TTC549 (cell line): ENCODE data around the gene CACNA1D.

ENCODE experiments used
- FAIRE-seq: peaks from 2 replicates; lab custom pipeline; 2012; peaks lifted over from hg19 to GRCh38; lab: Jason Lieb, UNC

CACNA1D gene

DNA sequence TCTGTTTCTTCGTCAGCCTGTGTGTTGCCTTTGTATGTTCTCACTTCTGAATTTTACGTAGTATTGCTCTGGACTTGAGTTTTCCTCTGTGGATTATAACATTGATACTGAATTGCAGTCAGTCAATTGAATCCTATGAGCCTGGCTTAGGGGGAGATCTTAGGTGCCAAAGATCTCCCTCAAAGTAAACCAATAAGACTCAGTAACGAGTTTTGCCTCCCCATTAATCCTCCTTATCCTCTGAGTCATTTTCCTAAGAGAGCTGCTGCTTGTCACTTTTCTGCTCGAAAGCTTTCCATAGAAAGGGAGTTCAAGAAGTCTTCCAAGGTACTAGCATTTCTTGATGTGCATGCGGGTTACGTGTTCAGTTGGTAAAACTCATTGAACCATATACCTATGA lies 225.4 kb downstream of the CACNA1D start:
- no peak for FAIRE-seq

DNA sequence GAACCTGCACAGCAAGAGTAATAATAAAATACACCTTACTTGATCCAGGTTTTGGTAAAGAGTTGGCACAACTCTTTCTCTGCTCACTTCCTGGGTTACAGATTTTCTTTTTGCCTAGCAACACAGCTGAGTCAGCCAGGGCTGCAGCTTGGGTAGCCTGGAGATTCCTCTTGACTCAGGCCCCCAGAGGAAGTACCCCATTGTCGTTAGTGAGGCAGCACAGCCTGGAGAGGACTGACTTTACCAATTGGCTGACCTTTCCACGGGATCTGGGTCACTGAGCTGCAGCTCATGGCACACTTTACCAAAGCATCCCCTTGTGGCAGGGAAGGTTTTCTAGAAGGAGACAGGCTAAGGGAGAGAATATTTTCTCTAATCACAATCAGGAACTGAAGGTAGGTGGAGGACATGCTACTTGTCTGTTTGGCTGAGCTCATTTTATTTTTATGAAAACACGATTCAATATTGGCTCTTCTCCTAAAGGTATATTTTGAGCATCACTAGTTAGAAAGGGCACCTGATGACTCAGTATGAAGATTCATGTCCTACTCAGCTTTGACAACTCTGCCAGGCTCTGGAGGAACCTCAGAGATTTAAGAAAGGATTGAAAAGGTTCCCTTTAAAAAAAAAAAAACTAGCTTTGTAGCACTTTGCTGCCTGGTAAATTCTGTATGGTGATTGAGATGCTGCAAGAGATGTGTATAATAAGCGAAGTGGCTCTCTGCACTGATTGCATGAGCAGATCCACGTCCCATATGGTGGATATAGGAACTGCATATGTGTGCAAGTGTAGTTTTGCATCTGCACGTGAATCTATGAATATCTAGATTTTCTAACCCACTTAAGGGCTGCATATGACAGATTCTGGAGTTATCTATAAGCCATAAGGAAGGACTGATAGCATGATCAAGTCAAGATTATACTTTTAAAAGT lies 227.0 kb downstream of the CACNA1D start:
- FAIRE-seq: no peak

DNA sequence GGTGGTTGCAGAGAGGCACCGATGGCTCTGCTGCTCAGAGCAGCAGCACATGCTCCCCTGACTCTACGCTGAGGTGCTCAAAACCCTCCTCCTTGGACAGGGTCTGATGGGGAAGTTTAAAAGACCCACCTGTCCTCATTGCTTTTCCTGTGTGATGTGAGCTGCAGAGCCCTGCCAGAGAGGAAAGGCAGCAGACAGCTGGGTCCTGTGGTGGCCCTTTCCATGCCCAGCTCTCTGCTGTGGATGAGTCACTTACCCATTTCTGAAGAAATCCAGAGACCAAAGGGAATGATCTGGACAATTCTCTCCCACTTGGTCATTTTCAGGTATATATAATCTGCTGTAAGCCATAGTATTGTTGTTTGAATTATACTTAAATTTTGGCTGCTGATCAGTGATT lies 230.2 kb downstream of the CACNA1D start:
- no peak for FAIRE-seq

DNA sequence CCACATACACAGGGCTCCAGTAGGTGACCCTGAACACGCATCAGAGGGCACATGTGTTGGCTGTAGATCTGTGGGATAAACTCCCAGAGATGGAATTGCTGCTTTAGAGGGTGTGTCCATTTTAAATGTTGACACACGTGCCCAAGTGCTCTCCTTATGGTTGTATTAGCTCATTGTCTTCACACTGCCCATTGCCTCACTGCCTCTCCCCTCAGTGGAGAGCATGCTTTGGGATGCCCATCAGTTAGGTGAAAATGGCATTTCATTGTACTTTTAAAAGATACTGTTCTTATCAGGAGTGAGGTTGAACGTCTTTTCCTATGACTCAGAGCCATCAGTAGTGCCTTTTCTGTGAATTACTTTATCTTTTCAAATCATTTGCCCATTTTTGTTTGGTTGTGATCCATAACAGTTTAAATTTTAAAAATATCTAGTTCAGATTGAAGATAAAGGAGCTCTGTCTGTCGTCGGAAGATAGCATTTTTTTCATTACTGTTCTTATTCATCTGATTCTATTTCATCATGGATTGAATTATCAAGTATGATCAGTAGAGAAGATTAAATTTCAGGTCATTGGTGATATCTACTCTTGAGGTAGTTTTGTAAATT lies 231.1 kb downstream of the CACNA1D start:
- no peak for FAIRE-seq

DNA sequence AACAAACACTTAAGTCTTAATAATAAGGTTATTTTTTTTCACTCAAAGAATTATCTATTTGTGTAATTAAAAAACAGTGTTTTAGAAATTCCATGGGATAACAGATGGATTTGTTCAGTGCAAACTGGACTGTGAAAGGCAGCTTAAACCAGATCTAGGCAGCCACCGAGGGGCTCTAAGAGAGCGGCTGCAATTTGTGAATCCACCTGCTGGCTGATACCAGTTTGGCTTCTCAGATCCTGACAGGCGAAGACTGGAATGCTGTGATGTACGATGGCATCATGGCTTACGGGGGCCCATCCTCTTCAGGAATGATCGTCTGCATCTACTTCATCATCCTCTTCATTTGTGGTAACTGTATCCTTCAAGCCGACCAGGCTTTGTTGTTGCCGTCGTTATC lies 232.2 kb downstream of the CACNA1D start:
- no peak for FAIRE-seq

DNA sequence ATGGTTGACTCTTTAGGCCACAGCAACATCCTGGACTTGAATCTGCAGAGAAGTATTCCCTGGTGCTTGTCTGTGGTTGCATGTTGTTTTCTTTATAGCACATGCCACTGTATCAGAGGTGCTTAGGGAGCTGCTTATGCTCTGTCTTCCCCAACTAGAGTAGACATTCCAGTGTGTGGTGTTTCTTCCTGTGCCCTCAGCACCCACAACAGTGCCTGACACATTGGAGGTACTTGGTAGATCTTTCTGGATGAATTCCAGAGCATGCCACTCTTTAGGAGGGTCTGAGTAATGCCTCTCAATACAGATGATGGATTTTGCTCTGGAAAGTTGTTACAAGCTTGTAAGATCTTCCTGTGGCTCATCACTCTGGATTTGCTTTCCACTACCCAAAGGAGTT lies 234.2 kb downstream of the CACNA1D start:
- no peak for FAIRE-seq

DNA sequence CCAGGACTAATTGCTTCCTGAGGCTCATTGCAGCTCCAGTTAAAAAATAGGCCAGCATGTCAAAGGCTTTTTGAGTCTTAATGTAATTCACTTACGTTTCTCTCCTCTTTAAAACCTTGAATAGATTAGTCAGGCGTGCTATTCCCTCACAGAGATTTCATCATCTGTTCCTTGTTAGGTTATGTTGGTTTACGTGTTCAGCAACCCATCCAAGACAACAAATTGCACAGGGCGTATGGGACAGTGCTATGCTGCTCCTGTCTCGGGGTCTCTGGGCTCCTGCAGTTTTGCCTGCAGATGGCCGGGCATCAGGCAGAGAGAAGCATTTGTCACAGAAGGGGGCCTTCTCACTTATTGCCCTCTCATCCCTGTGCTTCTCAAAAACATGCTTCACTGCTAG lies 234.7 kb downstream of the CACNA1D start:
- FAIRE-seq: no peak

DNA sequence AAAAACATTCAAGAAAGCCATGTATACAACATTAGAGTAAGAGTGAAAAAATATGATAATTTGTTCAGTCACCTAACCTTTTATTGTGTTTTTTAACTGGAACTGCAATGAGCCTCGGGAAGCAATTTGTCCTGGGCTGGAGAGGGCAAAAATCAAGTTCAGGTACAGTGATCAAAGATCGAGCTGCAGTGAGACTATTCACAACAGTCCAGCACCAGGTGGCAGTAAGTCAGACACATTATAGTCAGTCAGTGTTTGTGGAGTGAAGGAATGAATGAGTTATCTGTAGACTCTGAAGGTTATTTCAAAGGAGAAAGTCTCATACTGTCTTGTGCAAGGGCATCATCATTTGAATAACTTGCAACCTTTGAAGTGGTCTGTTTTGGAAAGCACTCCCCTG lies 235.2 kb downstream of the CACNA1D start:
- FAIRE-seq: no peak

DNA sequence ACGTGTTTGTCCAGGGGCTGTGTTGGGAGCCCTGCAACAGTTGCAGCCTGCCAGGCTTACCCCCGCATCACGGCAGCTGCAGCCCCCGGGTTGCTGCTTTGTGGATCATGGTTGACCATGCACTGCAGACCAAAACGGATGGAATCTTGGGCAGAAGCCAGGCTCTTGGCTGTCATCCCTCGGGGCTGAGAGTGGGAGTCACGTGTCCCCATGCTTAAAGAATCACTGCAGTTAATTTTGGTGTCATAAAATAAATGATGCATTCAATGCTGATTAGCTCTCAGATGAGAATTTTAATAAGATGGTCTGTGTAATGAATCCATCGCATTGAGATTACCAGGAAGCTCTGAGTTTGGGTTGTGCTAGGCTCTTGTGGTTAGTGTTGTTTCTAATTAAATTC lies 236.2 kb downstream of the CACNA1D start:
- no peak for FAIRE-seq

DNA sequence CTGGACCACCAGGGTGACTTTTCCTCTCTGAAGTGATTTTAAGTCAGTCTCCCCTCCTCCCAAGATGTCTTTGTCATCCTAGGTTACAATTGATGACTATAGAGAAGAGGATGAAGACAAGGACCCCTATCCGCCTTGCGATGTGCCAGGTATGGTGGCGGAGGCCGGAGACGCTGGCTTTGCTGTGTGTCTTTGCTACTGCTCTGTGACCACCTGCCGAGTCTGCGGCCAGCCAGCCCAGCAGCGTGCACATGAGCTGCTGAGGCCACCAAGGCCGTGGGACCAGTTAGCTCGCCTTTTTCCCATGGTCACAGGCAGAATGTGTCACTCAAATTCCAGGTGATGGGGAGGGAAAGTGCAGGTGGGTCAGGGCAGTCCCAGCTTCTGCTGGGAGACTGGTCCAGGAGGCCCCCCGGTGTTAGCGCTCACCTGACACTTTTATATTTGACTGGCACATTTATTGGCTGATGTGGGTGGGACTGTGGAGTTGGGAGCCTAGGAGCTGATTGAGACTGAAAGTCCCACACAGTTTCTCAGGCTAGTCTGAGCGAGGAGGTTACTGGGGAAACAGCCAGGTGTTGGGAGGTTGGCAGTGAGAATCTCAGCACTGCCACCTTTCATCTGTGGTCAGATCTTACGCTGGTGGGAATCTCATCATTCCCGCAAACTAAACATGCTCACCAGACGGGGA lies 237.7 kb downstream of the CACNA1D start:
- FAIRE-seq: no peak

DNA sequence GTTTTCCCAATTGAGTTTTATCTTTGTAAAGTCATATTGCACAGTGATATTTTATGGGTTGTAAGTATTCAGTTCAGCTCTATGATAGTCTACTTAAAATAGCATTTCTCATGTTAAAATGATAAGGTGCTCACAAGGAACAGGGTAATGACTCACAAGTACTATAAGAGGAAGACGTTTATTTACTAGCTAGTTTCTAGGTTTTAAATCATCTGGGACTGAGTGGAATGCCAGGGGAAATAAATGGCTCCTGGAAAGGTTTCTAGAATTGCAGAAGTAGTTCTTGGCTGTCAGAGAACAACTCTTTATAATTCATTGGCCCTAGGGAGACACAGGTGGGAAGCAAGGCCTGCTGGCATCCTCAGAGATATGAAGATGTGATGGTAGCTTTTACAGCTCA lies 239.0 kb downstream of the CACNA1D start:
- FAIRE-seq: no peak

DNA sequence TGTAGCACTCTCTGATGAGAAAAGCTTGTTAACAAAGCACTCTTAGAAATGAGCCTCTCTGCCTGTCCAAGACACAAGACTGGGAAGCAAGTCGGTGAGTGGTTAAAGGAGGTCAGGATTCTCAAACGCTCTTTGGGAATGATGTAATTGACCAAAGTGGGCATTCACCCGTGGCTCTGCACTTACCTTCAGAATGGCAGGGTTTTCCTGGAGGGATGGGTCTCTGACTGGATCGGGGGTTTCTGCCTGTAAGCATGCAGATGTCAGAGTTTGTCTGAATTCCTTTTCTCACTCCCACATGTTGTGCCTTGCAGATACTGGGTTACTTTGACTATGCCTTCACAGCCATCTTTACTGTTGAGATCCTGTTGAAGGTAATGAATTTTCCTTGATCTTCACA lies 245.6 kb downstream of the CACNA1D start:
- no peak for FAIRE-seq

DNA sequence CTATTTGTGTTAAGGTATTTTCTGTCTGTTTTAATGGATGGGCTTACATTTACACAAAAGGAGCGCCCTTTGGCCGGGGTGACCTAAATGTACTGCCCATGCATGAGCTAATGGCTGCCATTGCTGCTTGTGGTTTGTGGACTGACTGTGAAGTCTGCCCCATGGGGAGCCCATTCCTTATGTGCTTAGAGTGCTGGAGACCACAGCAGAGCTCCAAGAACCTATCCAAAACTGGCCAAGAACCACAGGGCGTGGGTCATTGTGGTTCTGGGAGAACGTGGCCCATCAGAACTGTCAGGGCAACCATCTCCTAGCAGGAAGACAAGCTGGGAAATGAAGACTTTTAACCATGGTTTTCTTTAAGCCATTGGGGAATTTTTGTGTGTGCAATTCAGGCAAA lies 246.5 kb downstream of the CACNA1D start:
- no peak for FAIRE-seq

DNA sequence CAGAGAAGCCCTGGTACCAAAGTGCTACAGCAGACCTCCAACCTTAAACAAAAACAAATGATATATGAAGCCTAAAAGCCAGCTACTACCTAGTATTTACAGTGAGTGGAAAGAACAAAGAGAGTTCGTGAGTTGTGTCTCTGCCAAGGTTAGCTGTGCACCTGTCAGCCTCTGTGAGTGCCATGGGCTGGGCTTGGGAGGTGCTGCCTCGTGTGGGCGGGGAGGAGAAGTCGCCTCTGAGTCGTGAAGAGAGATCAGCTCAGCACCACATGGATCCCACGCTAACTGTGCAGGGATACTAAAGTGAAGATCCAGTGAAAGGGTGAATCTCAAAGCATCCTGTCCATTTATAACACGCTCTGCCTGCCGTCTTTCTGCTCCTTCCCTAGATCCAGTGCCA lies 249.9 kb downstream of the CACNA1D start:
- FAIRE-seq: no peak

DNA sequence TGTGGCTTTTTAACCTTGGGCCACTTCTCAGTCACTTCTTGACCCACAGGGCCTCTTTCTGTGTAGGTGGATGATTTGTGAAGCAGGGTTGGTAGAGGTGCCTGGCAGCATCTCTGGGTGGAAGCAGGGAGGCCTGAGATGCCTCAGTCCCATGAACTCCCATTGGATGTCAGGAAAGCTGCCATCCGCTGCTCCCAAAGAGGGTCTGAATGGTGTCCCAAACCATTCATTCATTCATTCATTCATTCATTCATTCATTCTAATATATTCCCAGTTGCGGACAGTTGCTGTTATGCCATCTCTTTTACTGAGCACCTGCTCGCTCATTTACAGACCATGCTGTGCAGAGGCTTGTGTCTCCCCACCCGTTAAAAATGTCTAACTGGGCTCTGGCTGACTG lies 253.1 kb downstream of the CACNA1D start:
- FAIRE-seq: no peak

DNA sequence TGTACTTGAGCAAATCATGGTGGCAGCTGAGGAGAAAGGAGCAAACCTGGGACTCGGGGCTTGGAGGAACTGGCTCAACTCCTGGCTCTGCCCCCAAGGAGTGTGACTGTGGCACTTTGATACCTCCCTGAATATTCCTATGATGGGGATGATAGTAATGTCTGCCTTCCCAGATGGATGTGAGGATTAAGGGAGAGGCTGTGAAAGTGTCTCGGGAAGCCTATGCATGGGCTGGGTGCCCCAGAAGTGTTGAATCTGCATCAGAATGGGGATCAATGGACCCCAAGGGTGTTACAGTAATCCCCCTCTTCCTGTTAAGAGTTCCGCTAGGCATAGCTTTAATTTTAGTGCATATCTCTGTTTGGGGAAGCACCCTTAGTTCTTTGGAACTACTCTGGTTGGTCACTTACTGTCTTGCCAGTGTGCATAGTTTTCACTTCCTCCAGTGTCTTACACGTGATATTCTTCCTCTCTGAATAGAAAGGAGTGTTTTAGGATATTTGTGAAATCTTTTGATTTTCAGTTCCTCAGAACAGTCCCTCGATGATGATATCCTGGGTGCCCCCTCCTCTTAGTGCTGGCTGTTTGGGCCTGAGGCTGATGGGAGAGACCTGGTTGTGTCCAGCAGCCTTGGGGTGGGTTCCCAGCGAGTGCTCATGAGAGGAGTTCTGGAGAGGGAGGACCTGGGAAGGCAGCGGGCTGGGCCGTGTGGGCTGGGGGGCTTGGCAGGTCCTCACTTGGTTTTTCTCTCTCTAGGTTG lies 254.3 kb downstream of the CACNA1D start:
- no peak for FAIRE-seq

DNA sequence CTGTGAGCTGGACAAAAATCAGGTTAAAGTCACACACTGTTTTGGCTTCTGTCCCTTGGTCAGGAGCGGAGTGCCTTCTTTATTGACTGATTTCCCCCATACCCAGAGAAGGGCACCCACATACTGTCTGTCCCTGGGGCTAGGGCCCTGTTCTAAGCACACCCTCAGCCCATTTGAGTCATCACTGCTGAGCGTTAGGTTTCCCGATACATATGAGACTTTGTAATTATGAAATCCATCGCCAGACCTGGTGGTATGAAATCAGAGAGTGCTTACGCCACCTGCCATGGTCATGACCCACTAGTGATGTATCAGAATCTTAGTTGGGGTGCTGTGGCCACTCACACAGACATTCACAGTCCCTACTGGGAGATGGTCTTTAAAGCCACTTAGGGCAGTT lies 255.0 kb downstream of the CACNA1D start:
- no peak for FAIRE-seq

DNA sequence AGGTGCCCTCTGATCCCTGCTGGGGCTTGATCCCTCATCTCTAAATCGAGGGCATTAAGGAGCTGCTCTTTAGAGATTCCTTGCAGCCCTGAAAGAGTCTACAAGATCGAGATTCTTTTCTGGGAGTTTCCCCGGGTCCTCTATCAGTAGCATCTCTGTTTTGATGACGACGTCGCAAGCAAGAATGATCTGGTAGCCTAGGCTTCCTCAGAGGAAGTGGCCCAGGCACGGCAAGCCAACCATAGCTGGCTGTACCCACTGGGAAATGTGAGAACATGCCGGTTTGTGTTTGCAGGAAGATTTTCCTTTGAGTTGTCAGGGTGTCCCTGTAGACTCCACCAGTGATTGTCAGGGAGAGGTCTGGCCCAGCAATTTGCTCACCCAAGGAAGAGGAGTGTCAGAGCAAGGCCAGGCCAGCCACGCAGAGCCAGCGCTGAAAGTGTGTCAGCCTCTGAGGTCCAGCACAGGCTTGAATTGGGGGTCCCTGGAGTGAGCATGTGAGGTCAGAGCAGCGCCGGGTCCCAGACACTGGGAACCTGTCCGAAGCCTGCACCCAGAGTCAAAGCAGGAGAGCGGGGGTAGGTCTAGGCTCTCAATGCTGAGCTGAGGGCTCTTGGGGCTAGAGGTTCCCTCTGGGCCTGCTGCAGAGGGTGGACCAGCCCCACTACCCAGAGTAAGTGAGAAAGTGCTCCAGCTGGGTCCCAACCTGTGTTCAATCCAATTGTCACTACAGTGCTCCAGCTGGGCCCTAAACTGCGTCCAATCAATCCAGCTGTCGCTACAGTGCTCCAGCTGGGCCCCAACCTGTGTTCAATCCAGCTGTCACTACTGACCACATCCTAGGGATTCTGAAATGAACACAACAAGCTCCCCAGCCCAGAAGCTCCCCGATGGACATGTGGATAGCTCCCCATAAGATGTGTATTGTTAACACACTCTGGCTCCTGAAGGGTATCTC lies 256.1 kb downstream of the CACNA1D start:
- no peak for FAIRE-seq

DNA sequence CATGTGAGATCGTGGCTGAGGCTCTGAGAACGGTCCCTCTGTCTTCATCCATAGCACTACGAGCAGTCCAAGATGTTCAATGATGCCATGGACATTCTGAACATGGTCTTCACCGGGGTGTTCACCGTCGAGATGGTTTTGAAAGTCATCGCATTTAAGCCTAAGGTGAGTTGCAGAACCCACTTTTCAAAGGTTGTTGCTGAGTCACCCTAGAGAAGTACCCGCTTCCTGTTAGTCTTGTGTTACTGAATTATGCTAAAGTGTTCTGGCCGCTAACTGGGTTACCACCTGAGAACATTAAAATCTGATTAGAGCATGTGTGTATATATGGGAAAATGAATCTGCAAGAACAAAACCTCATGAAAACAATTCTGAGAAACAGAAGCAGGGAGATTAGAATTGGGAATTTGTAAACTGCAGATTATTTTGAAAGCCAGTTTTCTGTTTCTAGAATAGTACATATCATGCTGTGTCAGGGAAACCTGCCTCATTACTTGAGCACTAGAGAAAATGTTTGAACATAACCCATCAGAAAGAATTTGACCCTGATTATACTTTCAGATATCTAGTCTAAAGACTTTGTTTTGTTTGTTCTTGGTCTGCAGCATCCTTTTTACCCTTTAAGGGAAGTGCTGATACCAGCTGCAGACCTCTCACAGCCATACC lies 259.2 kb downstream of the CACNA1D start:
- no peak for FAIRE-seq

DNA sequence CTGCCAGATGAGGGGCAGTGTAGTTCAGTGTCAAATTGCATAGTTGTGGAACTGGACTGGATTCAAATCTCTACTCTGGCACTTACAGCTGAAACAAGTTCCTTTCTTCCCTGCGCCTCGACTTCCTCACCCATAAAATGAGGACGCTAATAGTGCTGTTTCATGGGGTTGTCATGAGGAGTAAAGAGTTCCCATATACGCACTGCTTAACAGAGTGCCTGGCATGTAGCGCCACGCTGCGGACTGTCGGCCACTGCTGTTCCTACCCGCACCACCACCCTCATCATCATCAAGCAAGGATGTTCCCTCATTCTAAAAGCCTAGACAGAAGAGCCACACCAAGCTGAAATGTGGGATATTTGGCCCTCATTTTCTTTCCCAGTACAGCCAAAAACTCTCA lies 259.9 kb downstream of the CACNA1D start:
- FAIRE-seq: no peak

DNA sequence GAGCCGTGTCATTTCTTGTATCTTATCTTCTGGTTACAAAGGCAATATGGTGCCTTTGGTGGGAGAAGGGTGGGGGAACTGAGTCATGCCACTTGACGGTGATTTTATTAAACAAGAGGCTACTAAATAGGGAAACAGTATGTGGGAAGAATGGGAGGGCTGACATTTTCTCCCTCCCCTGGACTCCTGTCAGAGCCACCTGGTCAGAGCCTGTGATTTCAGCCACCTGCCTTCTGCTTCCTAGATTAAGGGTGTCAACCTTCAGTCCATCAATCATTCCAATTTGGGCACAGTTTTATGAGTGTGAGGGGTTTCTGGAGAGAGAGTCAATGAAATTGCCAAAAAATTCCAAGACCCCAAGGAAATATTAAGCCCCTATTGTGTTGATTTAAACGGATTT lies 264.4 kb downstream of the CACNA1D start:
- FAIRE-seq: no peak
